ENCODE results near the gene CARD16.
"Not testable (repeated sequence)": the region's sequence is repeated elsewhere in the genome, so short reads cannot be mapped to it uniquely, and the experiment has no call there.

Gene CARD16

GRCh38 chr11:105044557-105045524 is at the start of gene CARD16:
TSS of gene CARD16 (minus strand) at chr11:105045335. CDS start at chr11:105045297, 38 bp downstream.
- DNase-seq = not testable (repeated sequence)

DNA sequence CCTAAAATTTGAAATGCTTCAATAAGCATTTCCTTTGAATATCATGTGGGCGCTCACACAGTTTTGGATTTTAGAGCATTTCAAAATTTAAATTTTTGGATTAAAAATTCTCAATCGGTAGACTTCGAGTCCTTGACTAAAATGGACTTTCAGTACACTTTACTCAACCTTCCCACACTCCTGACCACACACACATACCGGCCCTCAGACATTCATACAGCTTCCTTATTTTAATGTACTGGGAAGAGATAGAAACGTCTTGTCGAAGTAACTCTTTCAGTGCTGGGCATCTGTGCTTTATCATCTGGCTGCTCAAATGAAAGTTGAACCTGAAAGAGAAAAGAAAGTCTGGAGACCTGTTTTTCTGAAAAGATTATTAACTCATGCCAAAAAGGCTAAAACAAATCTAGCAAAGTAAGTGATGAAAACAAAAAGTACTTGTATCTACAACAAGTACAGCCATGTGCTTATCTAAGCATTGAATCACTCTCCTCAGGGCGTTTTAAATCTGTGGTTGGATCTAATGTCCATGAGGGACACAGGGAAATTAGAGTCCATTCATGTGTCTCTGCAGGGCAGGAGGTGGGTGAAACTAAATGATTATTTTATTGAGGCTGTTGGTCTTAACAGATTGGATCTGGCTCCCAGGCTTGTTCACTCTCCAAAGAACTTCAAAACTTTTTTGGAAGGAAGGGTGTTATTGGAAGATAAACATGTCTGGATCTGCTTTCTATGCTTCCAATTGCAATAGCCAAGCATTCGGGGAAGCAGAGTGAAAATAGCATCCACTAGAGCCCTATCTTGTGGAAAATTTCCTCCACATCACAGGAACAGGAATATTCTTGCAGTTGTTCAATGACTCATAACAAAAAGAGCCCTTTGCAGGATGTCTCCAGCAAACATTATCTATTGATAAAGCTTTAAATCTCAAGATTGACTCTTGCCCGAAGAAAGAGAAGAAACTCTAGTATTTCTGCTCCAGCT is 47.4 kb upstream of the CARD16 start:
- DNase-seq = no peak

DNA sequence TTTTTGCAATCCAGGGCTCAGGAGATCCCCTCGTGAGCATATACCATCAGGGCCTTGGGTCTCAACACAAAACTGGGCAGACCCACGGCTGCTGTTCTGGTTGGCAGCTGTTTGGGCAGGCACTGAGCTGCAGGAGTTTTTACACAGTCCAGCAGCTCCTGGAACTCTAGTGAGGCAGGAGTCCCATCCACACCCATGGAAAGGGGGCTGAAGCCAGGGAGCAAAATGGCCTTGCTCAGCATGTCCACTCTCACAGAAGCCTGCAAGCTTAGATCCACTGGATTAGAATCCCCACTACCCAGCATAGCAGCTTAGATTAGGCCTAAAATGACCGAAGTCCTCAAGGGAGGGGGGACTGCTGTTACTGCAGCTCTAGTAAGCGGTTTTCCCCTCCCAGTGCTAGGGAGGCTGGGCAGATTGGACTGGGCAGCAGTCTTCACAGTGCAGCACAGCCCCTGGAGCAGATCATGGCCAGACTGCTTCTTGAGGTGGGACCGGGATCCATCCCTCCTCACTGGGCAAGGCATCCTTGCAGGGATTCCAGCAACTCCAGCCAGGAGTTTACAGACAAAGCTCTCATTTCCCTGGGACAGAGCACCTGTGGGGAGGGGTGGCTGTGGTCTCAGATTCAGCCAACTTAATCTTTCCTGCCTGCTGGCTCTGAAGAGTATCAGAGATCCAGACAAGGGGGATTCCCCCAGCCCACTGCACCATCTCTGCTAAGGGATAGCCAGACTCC is 36.4 kb upstream of the CARD16 start:
- DNase-seq = no peak

- not testable (repeated sequence) for DNase-seq
Measured at GRCh38 chr11:105080171-105080906, 35.2 kb upstream of the CARD16 start.

DNA sequence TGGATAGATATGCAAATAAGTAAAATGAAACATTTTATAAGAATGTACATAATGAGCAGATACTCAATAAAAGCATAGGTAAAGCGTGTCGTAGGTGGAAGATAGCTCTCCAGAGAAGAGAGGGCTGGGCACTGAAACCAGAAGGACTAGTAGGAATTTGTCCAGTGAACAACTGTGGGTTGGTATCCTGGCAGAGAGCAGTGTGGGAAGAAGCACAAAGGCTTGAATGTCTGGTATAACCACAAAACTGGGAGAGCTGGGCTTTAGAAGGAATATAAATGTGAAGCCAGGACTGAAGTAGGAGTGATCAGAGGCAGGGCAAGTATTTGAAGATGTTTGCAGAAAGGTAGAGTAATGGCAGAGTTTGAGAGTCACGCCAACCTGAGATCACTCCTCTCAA is 33.1 kb upstream of the CARD16 start:
- no peak for DNase-seq

DNA sequence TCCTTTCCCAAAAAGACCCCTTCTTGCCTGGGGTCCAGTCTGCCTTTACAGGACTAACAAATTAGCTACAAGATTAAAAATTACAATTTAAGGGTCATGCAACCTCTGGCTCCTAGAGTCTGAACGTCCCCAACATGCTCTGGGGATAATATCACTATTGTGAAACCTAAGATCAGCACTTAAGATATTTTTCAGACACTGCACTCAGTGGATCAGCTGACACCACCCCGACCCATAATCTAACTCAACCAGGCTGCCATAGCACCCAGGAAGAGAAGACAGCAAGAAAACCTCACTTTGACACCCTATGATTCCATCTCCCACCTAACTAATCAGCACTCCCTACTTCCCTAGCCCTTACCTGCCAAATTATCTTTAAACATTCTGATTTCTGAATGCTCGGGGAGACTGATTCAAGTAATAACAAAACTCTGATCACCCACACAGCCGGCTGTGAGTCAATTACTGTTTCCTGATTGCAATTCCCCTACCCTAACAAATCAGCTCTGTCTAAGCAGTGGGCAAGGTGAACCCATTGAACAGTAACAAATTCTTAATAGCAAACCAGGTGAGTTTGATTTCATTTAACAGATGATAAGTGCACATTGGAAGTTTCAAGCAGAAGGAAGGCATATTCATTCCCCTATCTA is 32.1 kb upstream of the CARD16 start:
- DNase-seq = not testable (repeated sequence)

GRCh38 chr11:105074166-105074530 is 29.0 kb upstream of the CARD16 start:
- DNase-seq = no peak

DNA sequence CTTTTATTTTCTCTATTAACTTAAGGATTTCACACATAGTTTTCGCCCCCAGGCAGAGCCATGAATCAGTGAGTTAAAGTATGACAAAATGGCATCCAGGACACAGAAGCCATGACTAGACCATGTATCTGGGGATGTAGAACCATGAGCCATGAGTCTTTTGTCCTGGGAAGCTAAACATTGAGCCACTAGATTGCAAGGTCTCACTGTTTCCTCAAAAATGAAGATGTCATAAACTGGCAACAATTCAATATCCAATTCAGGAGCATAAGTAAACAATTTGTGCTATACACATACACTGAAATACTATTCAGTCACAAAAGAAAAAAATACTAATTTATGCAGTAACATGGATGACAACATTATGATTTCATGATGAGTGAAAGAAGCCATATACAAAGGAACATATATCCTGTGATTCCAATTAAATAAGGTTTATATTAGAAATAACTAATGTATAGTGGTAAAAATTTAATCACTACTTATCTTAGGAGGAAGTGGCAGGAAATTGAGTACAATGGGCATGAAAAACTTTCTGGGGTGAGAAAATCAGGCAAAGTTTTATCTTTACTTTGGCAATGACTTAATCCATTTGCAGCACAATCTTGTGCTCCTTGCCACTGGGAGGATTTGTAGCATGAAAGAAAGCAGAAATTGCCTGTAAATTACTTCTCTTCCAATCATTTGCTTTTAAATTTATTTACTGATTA is 28.5 kb upstream of the CARD16 start:
- no peak for DNase-seq

- DNase-seq = not testable (repeated sequence)
Measured at GRCh38 chr11:105072080-105072479, 26.9 kb upstream of the CARD16 start.

DNA sequence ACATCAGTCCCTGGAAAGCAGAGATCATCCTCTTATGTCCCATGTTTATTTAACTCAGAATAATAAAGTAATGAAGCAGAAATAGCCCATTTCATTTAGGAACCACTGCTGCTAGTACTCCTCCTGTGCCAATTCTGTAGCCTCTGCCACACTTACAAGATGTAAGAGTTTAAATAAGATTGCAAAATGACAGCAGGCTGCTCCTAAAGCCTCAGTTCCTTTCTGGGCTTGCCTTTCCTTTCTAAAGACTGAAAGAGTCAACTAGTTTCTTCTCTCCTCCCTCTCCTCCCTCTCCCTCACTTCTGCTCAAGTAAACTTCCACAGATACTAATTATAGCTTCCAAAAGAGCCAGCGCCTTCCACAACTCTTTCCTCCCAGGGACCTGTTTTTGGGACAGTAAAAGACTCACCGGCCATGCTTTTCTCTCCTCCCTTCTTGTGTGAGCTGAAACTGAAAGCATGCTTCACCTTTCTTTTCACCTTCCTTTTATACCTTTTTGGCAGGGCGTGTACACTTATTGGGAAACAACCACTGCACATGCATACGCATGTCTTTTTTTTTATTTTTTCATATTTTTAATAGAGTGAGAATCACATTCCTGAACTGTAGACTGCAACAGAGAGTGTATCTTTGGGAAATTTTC is 26.1 kb upstream of the CARD16 start:
- DNase-seq = no peak

DNA sequence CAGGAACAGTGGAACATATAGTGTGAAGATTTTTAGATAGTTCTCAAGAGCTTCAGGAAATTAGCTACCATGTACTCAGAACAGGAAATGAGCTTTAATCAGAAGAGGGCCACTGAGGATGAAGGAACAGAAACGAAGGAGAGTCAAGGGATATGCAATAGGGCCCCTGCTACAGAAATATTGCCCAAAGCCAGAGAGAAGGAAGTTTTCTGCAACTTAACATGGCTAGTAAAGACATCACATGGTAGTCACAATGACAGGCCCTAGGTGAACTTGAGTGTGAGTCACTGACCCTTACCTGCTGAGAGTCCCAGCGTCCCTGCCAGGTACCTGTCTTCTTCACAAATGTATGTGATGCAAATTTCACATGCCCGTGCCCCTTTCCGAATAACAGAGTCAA is 25.2 kb upstream of the CARD16 start:
- no peak for DNase-seq

DNA sequence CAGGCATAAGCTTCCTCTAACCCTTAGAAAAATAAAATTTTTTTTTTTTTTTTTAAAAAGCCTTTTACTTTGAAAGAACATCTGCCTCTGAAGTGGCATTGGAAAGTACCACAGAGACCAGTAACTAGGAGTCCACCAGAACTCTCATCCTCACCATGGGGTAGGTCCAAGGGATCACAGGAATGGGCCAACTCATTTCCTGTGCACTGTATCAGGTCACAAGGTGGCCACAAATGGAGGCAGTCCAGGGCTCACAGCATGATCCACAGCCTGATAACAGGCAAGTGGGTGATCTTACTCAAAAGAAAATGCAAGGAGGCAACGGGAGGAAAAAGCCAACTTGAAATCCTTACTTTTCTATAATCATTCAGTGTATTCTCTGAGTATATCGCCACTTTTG is 24.6 kb upstream of the CARD16 start:
- DNase-seq = not testable (repeated sequence)

GRCh38 chr11:105063245-105063941 is 18.3 kb upstream of the CARD16 start:
- not testable (repeated sequence) for DNase-seq

- no peak for DNase-seq
Measured at GRCh38 chr11:105057432-105057831, 12.3 kb upstream of the CARD16 start.

DNA sequence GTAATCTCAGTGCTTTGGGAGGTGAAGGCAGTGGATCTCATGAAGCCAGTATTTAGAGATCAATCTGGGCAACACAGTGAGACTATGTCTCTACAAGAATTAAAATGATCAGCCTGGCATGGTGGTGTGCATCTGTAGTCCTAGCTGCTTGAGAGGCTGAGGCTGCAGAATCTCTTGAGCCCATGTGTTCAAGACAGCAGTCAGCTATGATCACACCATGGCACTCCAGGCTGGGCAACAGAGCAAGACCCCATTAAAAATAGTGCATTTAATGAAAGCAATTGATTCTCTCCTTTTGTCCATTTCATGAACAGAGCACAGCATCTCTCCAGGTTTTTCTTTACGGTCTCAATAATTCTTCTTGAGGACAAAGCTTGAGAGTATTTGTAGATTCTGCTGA is 11.3 kb upstream of the CARD16 start:
- no peak for DNase-seq

DNA sequence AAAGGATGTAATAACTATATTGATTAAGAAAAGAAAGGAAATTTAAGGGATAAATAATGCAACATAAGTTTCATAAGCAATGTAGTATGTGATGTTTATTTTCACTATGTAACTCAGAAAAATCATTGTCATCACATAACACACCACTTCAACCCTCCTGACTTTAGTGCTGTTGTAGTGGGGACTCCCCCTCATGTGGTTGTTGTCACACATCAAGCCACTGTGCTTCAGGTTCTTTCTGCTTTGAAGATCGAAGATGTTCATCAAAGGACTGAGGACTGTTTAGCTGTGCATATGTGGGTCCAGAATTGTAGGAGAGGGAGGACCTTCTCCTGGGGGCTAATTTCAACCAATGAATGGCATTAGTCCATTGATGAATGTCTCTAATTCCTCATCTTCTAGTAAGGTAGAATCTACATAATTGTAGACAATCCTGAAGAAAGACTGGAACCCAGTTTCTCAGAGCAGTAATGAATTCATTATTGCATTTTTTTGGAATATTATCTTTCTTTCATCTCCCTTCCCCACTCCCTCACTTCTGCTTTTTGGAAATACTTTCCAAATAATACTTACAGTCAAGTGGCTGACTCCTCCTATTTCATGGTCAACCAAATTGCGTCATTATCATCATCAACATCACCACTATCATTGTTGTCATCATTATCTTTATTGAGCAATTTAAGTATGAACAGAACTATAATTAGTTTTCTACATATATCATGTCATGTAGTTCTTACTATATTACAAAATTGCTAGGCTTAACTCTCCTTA is 9.8 kb upstream of the CARD16 start:
- peak in 1 of 3 experiments; percentile 14 for DNase-seq

DNA sequence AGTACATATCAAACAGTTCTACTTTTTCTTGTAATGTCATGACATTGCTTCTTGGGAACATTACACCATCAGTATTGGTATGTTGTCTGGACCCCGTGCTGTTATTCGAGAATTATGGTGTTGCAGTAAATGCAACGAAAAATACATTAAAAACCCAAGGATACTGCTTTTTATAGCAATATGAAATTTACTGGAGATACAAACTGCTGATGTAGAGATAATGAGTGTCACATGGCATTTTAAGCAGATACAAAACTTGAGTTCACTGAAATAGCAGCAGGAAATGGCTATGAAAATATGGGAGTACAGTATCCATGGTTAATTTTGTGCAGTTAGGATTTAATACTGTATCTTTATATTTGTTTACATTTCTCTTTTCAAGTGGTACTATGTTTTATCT is 7.4 kb upstream of the CARD16 start:
- no peak for DNase-seq

- no peak for DNase-seq
Measured at GRCh38 chr11:105051559-105051958, 6.4 kb upstream of the CARD16 start.

DNA sequence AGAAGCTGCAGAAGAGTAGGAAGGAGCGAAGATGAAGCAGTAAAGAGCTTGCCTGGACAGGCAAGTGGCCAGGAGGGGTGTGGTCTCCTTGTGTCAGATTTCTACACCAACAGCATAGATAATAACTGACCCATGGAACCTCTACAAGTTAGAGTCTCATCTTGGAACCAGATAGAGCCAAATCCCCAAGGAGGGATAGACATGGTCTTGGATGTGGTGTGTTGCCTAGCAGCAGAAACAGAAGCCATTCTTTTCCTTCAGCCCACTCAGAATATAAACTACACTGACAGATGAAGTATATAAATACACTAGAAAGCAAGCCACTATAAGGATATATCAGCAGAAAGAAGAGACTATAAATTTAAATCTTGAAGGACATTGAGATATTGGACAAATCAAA is 4.3 kb upstream of the CARD16 start:
- DNase-seq = peak in 1 of 3 experiments; percentile 24
